Neuronal stem cell (in vitro differentiated cells): ENCODE measurements around the gene PRICKLE2.

Experiments
- DNase-seq: peaks from one replicate; pipeline ENCODE4 v3.0.0-alpha.2; 2013; ENCODE audit warnings: low spot score
- H2AFZ ChIP-seq: one replicate; pipeline ENCODE4 v1.6.1; 2013; ENCODE audit warnings: mild to moderate bottlenecking, low read length, inconsistent platforms
- H2AK5ac ChIP-seq: 2 replicates; pipeline ENCODE4 v1.6.1; 2013; ENCODE audit warnings: low read depth, mild to moderate bottlenecking, inconsistent platforms, low read length, moderate library complexity, mixed read lengths
- H2BK120ac ChIP-seq: 2 replicates; pipeline ENCODE4 v1.6.1; 2013; ENCODE audit warnings: low read depth, mild to moderate bottlenecking, inconsistent platforms, low read length, moderate library complexity, mixed read lengths
- H2BK12ac ChIP-seq: one replicate; pipeline ENCODE4 v1.6.1; 2013; ENCODE audit warnings: low read length, inconsistent platforms
- H2BK15ac ChIP-seq: 2 replicates; pipeline ENCODE4 v1.6.1; 2013; ENCODE audit warnings: mild to moderate bottlenecking, low read length, inconsistent platforms, mixed read lengths
- H2BK5ac ChIP-seq: one replicate; pipeline ENCODE4 v1.6.1; 2013; ENCODE audit warnings: inconsistent platforms, mild to moderate bottlenecking, low read length, moderate library complexity
- H3K14ac ChIP-seq: one replicate; pipeline ENCODE4 v1.6.1; 2013; ENCODE audit warnings: low read length, inconsistent platforms
- H3K18ac ChIP-seq: 2 replicates; pipeline ENCODE4 v1.6.1; 2013; ENCODE audit warnings: low read length, inconsistent platforms
- H3K23ac ChIP-seq: 2 replicates; pipeline ENCODE4 v1.6.1; 2013; ENCODE audit warnings: low read depth, mild to moderate bottlenecking, mixed read lengths, low read length, inconsistent platforms; ENCODE audit not compliant: poor library complexity
- H3K27ac ChIP-seq: replicated peaks from 3 replicates; pipeline ENCODE4 v1.5.1; 2013; ENCODE audit warnings: low read length, inconsistent platforms
- H3K27me3 ChIP-seq, 3 experiments: 2 replicates each; pipeline ENCODE4 v1.6.1; 2013; ENCODE audit warnings: low read length in 3 of 3, mild to moderate bottlenecking in 2 of 3, inconsistent platforms in 1 of 3, low read depth in 1 of 3, mixed read lengths in 1 of 3, moderate library complexity in 1 of 3; ENCODE audit not compliant: control insufficient read depth in 3 of 3, insufficient read depth in 3 of 3
- H3K36me3 ChIP-seq, 2 donors: replicated peaks in 1 of 2; 2 replicates each; pipeline ENCODE4 v1.6.1; 2013; ENCODE audit warnings: low read length in 2 of 2; ENCODE audit not compliant: control insufficient read depth in 2 of 2, insufficient read depth in 2 of 2
- H3K4ac ChIP-seq: 2 replicates; pipeline ENCODE4 v1.6.1; 2013; ENCODE audit warnings: inconsistent platforms, mild to moderate bottlenecking, low read length, moderate library complexity
- H3K4me1 ChIP-seq, 2 donors: 1 replicate in 1 of 2; 2 replicates in 1 of 2; pipeline ENCODE4 v1.6.1; 2013; ENCODE audit warnings: low read length in 2 of 2, low read depth in 1 of 2; ENCODE audit not compliant: control insufficient read depth in 2 of 2, insufficient read depth in 1 of 2
- H3K4me2 ChIP-seq: one replicate; pipeline ENCODE4 v1.6.1; 2013; ENCODE audit warnings: mild to moderate bottlenecking, low read length, inconsistent platforms; ENCODE audit not compliant: insufficient read depth, poor library complexity, severe bottlenecking
- H3K4me3 ChIP-seq, 2 donors: 2 replicates each; pipeline ENCODE4 v1.5.1; 2013; ENCODE audit warnings: low read length in 2 of 2, mild to moderate bottlenecking in 2 of 2, inconsistent platforms in 1 of 2, moderate library complexity in 1 of 2
- H3K79me1 ChIP-seq: one replicate; pipeline ENCODE4 v1.6.1; 2013; ENCODE audit warnings: low read depth, mild to moderate bottlenecking, inconsistent platforms, low read length, moderate library complexity
- H3K9ac ChIP-seq: one replicate; pipeline ENCODE4 v1.6.1; 2013; ENCODE audit warnings: mild to moderate bottlenecking, low read depth, low read length, inconsistent platforms; ENCODE audit not compliant: poor library complexity
- H3K9me3 ChIP-seq, 2 donors: replicated peaks in 1 of 2; 2 replicates each; pipeline versions ENCODE3 to v1.6.1; 2013; ENCODE audit warnings: low read length in 2 of 2, mild to moderate bottlenecking in 2 of 2, inconsistent platforms in 1 of 2, low read depth in 1 of 2, mixed read lengths in 1 of 2, moderate library complexity in 1 of 2; ENCODE audit not compliant: control insufficient read depth in 2 of 2, insufficient read depth in 1 of 2
- H4K8ac ChIP-seq: one replicate; pipeline ENCODE4 v1.6.1; 2013; ENCODE audit warnings: low read depth, mild to moderate bottlenecking, inconsistent platforms, low read length, moderate library complexity
- H4K91ac ChIP-seq: one replicate; pipeline ENCODE4 v1.6.1; 2013; ENCODE audit warnings: low read length, low read depth, mild to moderate bottlenecking, inconsistent platforms; ENCODE audit not compliant: poor library complexity
- WGBS, 2 donors: extraction: QIAGEN DNeasy Blood & Tissue Kit; methylation state at CpG; one replicate each; pipeline ENCODE4 v1.1.7; 2013; ENCODE audit warnings: missing lambda C conversion rate in 2 of 2, mixed read lengths in 1 of 2; ENCODE audit not compliant: insufficient read length in 2 of 2, insufficient replicate concordance in 1 of 2; ENCODE audit errors: extremely low coverage in 2 of 2; 5-methylcytosine and 5-hydroxymethylcytosine counted together

PRICKLE2 gene

GRCh38 chr3:64267721-64268604 is 42.7 kb upstream of the PRICKLE2 start:
- peak; percentile 35 for DNase-seq
- Histone ChIP-seq H3K79me1 (no peaks in the 10 kb centered on the region), H3K36me3 (no peaks in the 10 kb centered on the region), H2BK120ac (no peak overlapping the region), H2AK5ac (no peak overlapping the region), H3K9ac (peak overlapping the region; percentile 44), H2AFZ (peak overlapping the region; percentile 71), H3K4me2 (peak overlapping the region; percentile 65), H4K91ac (no peak overlapping the region), H4K8ac (no peak overlapping the region), H3K18ac (peak overlapping the region; percentile 88), H3K4me1 (peaks cover 10 to 11% of the 10 kb centered on the region in 2 donors), H3K4me3 (peak overlapping the region in 1 of 2 donors; percentile 83), H2BK5ac (peak overlapping the region; percentile 19), H2BK15ac (peak overlapping the region; percentile 81), H3K23ac (no peak overlapping the region), H3K4ac (peak overlapping the region; percentile 14), H3K9me3 (peaks cover 1 to 17% of the 10 kb centered on the region in 2 donors), H2BK12ac (peak overlapping the region; percentile 59), H3K27ac (no peak overlapping the region), H3K14ac (no peak overlapping the region), H3K27me3 (no peaks in the 10 kb centered on the region)
- no CpG with 5 or more reads among the region's 33 CpGs for WGBS, 2 donors

GRCh38 chr3:64266983-64267382 is 41.7 kb upstream of the PRICKLE2 start:
- Histone ChIP-seq H2BK12ac (no peak overlapping the region), H3K79me1 (no peaks in the 10 kb centered on the region), H4K8ac (no peak overlapping the region), H3K4ac (no peak overlapping the region), H3K4me1 (peaks cover 10 to 11% of the 10 kb centered on the region in 2 donors), H2BK120ac (no peak overlapping the region), H3K9me3 (peaks cover 1 to 17% of the 10 kb centered on the region in 2 donors), H3K23ac (no peak overlapping the region), H3K4me3 (no peak overlapping the region), H3K27ac (no peak overlapping the region), H2AFZ (no peak overlapping the region), H3K36me3 (no peaks in the 10 kb centered on the region), H3K18ac (no peak overlapping the region), H3K4me2 (peak overlapping the region; percentile 21), H3K27me3 (no peaks in the 10 kb centered on the region), H2AK5ac (no peak overlapping the region), H3K14ac (no peak overlapping the region), H2BK5ac (no peak overlapping the region), H2BK15ac (no peak overlapping the region), H3K9ac (no peak overlapping the region), H4K91ac (no peak overlapping the region)
- DNase-seq = no peak
- no CpG with 5 or more reads among the region's 2 CpGs for WGBS, 2 donors

GRCh38 chr3:64266065-64266931 is 41.0 kb upstream of the PRICKLE2 start:
- H4K91ac ChIP-seq = no peak overlapping the region
- H3K4ac ChIP-seq = no peak overlapping the region
- no peak overlapping the region for H3K4me3 ChIP-seq
- H3K36me3 ChIP-seq = no peaks in the 10 kb centered on the region
- H2BK15ac ChIP-seq = no peak overlapping the region
- H3K4me1 ChIP-seq = peaks cover 10 to 11% of the 10 kb centered on the region in 2 donors
- no peaks in the 10 kb centered on the region for H3K79me1 ChIP-seq
- H3K27ac ChIP-seq = no peak overlapping the region
- DNase-seq = no peak
- WGBS, 2 donors = no CpG with 5 or more reads among the region's 7 CpGs
- no peak overlapping the region for H2AK5ac ChIP-seq
- H3K18ac ChIP-seq = no peak overlapping the region
- H2BK120ac ChIP-seq = no peak overlapping the region
- no peak overlapping the region for H2BK12ac ChIP-seq
- H2AFZ ChIP-seq = no peak overlapping the region
- no peak overlapping the region for H4K8ac ChIP-seq
- no peak overlapping the region for H3K23ac ChIP-seq
- H3K14ac ChIP-seq = no peak overlapping the region
- no peak overlapping the region for H3K9ac ChIP-seq
- no peak overlapping the region for H2BK5ac ChIP-seq
- peak overlapping the region; percentile 41 for H3K4me2 ChIP-seq
- H3K27me3 ChIP-seq = no peaks in the 10 kb centered on the region
- peaks cover 0 to 13% of the 10 kb centered on the region in 2 donors for H3K9me3 ChIP-seq

DNA sequence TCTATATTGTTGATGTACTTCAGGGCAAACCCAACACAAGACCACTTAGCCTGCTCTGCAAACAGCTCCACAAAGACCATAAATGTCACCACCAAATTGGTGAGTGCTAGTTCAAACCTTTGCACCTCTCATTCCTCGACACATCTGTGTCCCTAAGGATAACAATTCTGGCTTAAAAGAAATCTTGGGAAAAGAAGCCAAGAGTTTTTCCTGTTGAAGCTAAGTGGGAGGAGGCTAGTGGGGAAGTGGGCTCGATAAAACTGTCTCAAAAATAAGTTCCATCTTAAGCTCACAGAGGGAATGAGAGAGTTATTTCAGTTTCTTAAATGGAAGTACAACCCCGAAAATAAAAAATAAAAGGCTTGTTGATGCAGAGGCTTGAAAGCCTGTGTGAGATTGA is 40.4 kb upstream of the PRICKLE2 start:
- H3K4me3 ChIP-seq = no peak overlapping the region

More for the DNA sequence above, 40.4 kb upstream of the PRICKLE2 start:
- Histone ChIP-seq H3K27ac (no peak overlapping the region), H2BK15ac (no peak overlapping the region), H2BK5ac (no peak overlapping the region), H3K18ac (no peak overlapping the region), H3K4me2 (no peak overlapping the region), H2BK12ac (no peak overlapping the region), H4K8ac (no peak overlapping the region), H3K9ac (no peak overlapping the region), H4K91ac (no peak overlapping the region), H2AFZ (no peak overlapping the region), H3K36me3 (no peaks in the 10 kb centered on the region), H3K27me3 (no peaks in the 10 kb centered on the region), H3K79me1 (no peaks in the 10 kb centered on the region), H2BK120ac (no peak overlapping the region), H3K4me1 (peaks cover 10 to 11% of the 10 kb centered on the region in 2 donors), H2AK5ac (no peak overlapping the region), H3K4ac (no peak overlapping the region), H3K9me3 (peaks cover 0 to 7% of the 10 kb centered on the region in 2 donors), H3K14ac (no peak overlapping the region), H3K23ac (no peak overlapping the region)
- WGBS, 2 donors = no CpG with 5 or more reads among the region's 3 CpGs
- DNase-seq = no peak
